ENCODE results near the gene ERVMER34-1.

The ERVMER34-1 gene, protein sequence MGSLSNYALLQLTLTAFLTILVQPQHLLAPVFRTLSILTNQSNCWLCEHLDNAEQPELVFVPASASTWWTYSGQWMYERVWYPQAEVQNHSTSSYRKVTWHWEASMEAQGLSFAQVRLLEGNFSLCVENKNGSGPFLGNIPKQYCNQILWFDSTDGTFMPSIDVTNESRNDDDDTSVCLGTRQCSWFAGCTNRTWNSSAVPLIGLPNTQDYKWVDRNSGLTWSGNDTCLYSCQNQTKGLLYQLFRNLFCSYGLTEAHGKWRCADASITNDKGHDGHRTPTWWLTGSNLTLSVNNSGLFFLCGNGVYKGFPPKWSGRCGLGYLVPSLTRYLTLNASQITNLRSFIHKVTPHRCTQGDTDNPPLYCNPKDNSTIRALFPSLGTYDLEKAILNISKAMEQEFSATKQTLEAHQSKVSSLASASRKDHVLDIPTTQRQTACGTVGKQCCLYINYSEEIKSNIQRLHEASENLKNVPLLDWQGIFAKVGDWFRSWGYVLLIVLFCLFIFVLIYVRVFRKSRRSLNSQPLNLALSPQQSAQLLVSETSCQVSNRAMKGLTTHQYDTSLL

DNA sequence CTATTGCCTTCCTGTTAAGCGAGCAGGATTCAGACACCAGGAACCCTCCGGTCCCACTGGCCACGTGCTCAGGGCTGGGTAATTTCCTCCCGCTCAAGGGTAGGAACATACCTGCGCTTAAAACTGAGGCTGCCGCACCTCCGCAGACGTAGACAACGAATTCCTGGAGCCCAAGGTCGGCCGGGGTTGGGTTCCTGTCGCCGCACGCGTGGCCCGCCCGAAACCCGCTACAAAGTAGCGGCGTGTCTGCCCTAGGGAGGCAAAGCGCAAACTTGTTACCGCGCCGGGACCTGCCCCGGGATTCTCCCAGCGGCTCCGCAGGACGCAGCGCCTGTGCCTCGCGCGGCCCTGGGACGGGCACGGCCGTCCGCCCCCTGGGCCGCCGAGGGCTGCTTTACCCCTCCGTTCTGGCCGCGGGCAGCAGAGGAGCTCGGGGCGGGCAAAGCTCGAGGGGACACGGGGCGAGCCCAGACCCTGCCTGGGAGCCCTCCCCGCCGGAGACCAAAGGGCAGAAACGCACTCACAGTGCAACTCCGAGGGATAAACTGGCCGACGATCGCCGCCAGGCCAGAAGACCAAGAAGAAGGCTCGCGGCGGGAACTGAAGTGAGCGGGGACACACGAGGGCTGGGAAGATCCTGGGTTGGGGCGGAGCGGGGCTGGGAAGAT lies at the start of gene ERVMER34-1:
Gene ERVMER34-1, minus strand, starts transcription at position 607 of the 668 bp plus-strand sequence. CDS start 5,905 bp downstream, outside the sequence.
- no peak within 1 kb of the TSS for H3K4me3 ChIP-seq (ENCODE audit: low read length, poor library complexity, severe bottlenecking)
- no peak within 1 kb of the TSS for H3K4me2 ChIP-seq (ENCODE audit: low read depth, low read length, poor library complexity, severe bottlenecking)
- no peaks in the 10 kb centered on the region for H3K9me3 ChIP-seq (ENCODE audit: insufficient read depth, low read depth, low read length)
- H3K9me2 ChIP-seq (replicated peaks; ENCODE audit: low read depth, low read length): no peaks in the 10 kb centered on the region
- no peak within 1 kb of the TSS for H3K9ac ChIP-seq (ENCODE audit: low read depth, low read length, poor library complexity, severe bottlenecking)
- H2AFZ ChIP-seq (ENCODE audit: low read length): no peak within 1 kb of the TSS
- H3K4me1 ChIP-seq (ENCODE audit: insufficient read depth, low read length, poor library complexity, severe bottlenecking): no peaks in the 10 kb centered on the region
- H3K27me3 ChIP-seq (ENCODE audit: insufficient read depth, low read length, poor library complexity, severe bottlenecking): no peaks in the 10 kb centered on the region
- no peaks in the 10 kb centered on the region for H4K20me1 ChIP-seq (ENCODE audit: insufficient read depth, low read length, poor library complexity, severe bottlenecking)
- TF ChIP-seq, protein P1, sequence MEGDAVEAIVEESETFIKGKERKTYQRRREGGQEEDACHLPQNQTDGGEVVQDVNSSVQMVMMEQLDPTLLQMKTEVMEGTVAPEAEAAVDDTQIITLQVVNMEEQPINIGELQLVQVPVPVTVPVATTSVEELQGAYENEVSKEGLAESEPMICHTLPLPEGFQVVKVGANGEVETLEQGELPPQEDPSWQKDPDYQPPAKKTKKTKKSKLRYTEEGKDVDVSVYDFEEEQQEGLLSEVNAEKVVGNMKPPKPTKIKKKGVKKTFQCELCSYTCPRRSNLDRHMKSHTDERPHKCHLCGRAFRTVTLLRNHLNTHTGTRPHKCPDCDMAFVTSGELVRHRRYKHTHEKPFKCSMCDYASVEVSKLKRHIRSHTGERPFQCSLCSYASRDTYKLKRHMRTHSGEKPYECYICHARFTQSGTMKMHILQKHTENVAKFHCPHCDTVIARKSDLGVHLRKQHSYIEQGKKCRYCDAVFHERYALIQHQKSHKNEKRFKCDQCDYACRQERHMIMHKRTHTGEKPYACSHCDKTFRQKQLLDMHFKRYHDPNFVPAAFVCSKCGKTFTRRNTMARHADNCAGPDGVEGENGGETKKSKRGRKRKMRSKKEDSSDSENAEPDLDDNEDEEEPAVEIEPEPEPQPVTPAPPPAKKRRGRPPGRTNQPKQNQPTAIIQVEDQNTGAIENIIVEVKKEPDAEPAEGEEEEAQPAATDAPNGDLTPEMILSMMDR (conservative IDR thresholded peaks at IDR 0.05; ENCODE audit: low read length): no peak
- no peak for TF ChIP-seq EZH2phosphoT487 (IDR thresholded peaks at IDR 0.05; ENCODE audit: borderline replicate concordance)
- H3F3A ChIP-seq (ENCODE audit: low read depth): no peaks in the 10 kb centered on the region
- no peaks in the 10 kb centered on the region for H3K79me2 ChIP-seq (ENCODE audit: insufficient read depth, low read length)
- no peaks in the 10 kb centered on the region for H3K36me3 ChIP-seq (ENCODE audit: insufficient read depth, low read length)

DNA sequence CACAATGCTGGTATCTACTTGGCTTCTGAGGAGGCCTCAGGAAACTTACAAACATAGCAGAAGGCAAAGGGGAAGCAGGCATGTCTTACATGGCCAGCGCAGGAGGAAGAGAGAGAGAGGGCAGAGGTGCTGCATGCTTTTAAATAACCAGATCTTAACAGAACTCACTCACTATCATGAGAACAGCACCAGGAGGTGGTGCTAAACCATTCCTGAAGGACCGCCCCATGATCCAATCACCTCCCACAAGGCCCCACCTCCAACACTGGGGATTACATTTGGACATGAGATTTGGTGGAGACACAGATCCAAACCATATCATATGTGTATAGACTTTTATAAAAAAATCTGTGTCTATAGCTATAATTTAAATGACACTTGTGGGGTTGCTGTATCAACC lies 48.6 kb upstream of the ERVMER34-1 start:
- Histone ChIP-seq H2AFZ (ENCODE audit: low read length) (no peak overlapping the region), H3K9me3 (ENCODE audit: insufficient read depth, low read depth, low read length) (no peaks in the 10 kb centered on the region), H4K20me1 (ENCODE audit: insufficient read depth, low read length, poor library complexity, severe bottlenecking) (no peaks in the 10 kb centered on the region), H3K4me1 (ENCODE audit: insufficient read depth, low read length, poor library complexity, severe bottlenecking) (no peaks in the 10 kb centered on the region), H3K4me2 (ENCODE audit: low read depth, low read length, poor library complexity, severe bottlenecking) (no peak overlapping the region), H3K4me3 (ENCODE audit: low read length, poor library complexity, severe bottlenecking) (no peak overlapping the region), H3K36me3 (ENCODE audit: insufficient read depth, low read length) (no peaks in the 10 kb centered on the region), H3K9me2 (replicated peaks; ENCODE audit: low read depth, low read length) (no peaks in the 10 kb centered on the region), H3F3A (ENCODE audit: low read depth) (no peaks in the 10 kb centered on the region), H3K9ac (ENCODE audit: low read depth, low read length, poor library complexity, severe bottlenecking) (no peak overlapping the region), H3K79me2 (ENCODE audit: insufficient read depth, low read length) (no peaks in the 10 kb centered on the region), H3K27me3 (ENCODE audit: insufficient read depth, low read length, poor library complexity, severe bottlenecking) (no peaks in the 10 kb centered on the region)
- no peak for TF ChIP-seq EZH2phosphoT487 (IDR thresholded peaks at IDR 0.05; ENCODE audit: borderline replicate concordance)
- TF ChIP-seq, protein P1 (conservative IDR thresholded peaks at IDR 0.05; ENCODE audit: low read length): no peak

DNA sequence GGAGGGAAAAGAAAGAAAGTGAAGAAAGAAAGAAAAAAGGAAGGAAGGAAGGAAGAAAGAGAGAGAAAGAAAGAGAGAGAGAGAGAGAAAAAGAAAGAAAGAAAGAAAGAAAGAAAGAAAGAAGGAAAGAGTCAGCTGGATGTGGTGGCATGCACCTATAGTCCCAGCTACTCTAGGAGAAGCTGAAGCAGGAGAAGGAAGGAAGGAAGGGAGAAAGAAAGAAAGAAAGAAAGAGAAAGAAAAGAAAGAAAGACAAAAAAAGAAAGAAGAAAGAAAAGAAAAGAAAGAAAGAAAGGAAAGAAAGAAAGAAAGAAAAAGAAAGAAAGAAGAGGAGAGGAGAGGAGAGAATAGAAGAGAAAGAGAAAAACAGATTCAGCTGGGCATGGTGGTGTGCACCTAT lies 44.3 kb upstream of the ERVMER34-1 start:
- Histone ChIP-seq H3F3A (ENCODE audit: low read depth) (no peaks in the 10 kb centered on the region), H3K9me3 (ENCODE audit: insufficient read depth, low read depth, low read length) (no peaks in the 10 kb centered on the region), H3K4me3 (ENCODE audit: low read length, poor library complexity, severe bottlenecking) (no peak overlapping the region), H3K27me3 (ENCODE audit: insufficient read depth, low read length, poor library complexity, severe bottlenecking) (no peaks in the 10 kb centered on the region), H3K9me2 (replicated peaks; ENCODE audit: low read depth, low read length) (no peaks in the 10 kb centered on the region), H3K4me1 (ENCODE audit: insufficient read depth, low read length, poor library complexity, severe bottlenecking) (no peaks in the 10 kb centered on the region), H3K9ac (ENCODE audit: low read depth, low read length, poor library complexity, severe bottlenecking) (no peak overlapping the region), H3K36me3 (ENCODE audit: insufficient read depth, low read length) (no peaks in the 10 kb centered on the region), H4K20me1 (ENCODE audit: insufficient read depth, low read length, poor library complexity, severe bottlenecking) (no peaks in the 10 kb centered on the region), H3K4me2 (ENCODE audit: low read depth, low read length, poor library complexity, severe bottlenecking) (no peak overlapping the region), H3K79me2 (ENCODE audit: insufficient read depth, low read length) (no peaks in the 10 kb centered on the region), H2AFZ (ENCODE audit: low read length) (no peak overlapping the region)
- TF ChIP-seq EZH2phosphoT487 (IDR thresholded peaks at IDR 0.05; ENCODE audit: borderline replicate concordance): no peak
- TF ChIP-seq, protein P1 (conservative IDR thresholded peaks at IDR 0.05; ENCODE audit: low read length): no peak
